Hematopoietic multipotent progenitor cell treated with erythropoietin and hydrocortisone succinate and interleukin-3 and kit ligand, for 8 days (in vitro differentiated cells): ENCODE data around the gene ADAMTS2.

Source experiments
- DNase-seq: peaks from one replicate; pipeline ENCODE4 v3.0.0-alpha.2; 2015

The ADAMTS2 gene

GRCh38 chr5:179131321-179131835, 213.9 kb downstream of the ADAMTS2 start:
- DNase-seq: no peak

- DNase-seq: no peak
These were observed 215.1 kb downstream of the ADAMTS2 start for GRCh38 chr5:179130101-179130681.

GRCh38 chr5:179129607-179130071, 215.6 kb downstream of the ADAMTS2 start:
- DNase-seq: no peak

GRCh38 chr5:179128976-179129375, 216.3 kb downstream of the ADAMTS2 start:
- DNase-seq: no peak

- no peak for DNase-seq
These were observed 217.3 kb downstream of the ADAMTS2 start for GRCh38 chr5:179128041-179128365.

- no peak for DNase-seq
These were observed 217.9 kb downstream of the ADAMTS2 start for GRCh38 chr5:179127136-179128040.

GRCh38 chr5:179126506-179126991, 218.7 kb downstream of the ADAMTS2 start:
- no peak for DNase-seq

GRCh38 chr5:179125789-179126505, 219.3 kb downstream of the ADAMTS2 start:
- no peak for DNase-seq

GRCh38 chr5:179124853-179125788, 220.1 kb downstream of the ADAMTS2 start:
- DNase-seq: no peak

GRCh38 chr5:179124273-179124852, 220.9 kb downstream of the ADAMTS2 start:
- no peak for DNase-seq

GRCh38 chr5:179123491-179124272, 221.6 kb downstream of the ADAMTS2 start:
- DNase-seq: no peak

- DNase-seq: no peak
These were observed 222.2 kb downstream of the ADAMTS2 start for GRCh38 chr5:179123109-179123426.

GRCh38 chr5:179122411-179123108, 222.7 kb downstream of the ADAMTS2 start:
- DNase-seq: no peak

GRCh38 chr5:179121667-179122111, 223.6 kb downstream of the ADAMTS2 start:
- DNase-seq: no peak

- DNase-seq: no peak
These were observed 224.2 kb downstream of the ADAMTS2 start for GRCh38 chr5:179120951-179121666.

GRCh38 chr5:179120421-179120861, 224.8 kb downstream of the ADAMTS2 start:
- no peak for DNase-seq

- DNase-seq: no peak
These were observed 225.7 kb downstream of the ADAMTS2 start for GRCh38 chr5:179119415-179120170.

- no peak for DNase-seq
These were observed 226.4 kb downstream of the ADAMTS2 start for GRCh38 chr5:179118756-179119414.
